Testis (tissue), 2 donors: ENCODE data around the gene DNER.

Experiments
- POLR2A ChIP-seq: fragments of 450-650 bp; IDR thresholded peaks from one replicate; pipeline ENCODE4 v1.6.1; 2017; ENCODE audit warnings: antibody characterized with exemption, mild to moderate bottlenecking, moderate library complexity
- TF ChIP-seq, protein P1 (sequence below), 3 experiments: fragments of 450-650 bp in 2 of 3; fragments of 200-600 bp in 1 of 3; sonication (generic) in 1 of 3; IDR thresholded peaks; one replicate each; pipeline ENCODE4 v1.5.1; 2016 to 2019; ENCODE audit warnings: antibody characterized with exemption in 3 of 3, mild to moderate bottlenecking in 2 of 3, moderate library complexity in 1 of 3

DNA sequence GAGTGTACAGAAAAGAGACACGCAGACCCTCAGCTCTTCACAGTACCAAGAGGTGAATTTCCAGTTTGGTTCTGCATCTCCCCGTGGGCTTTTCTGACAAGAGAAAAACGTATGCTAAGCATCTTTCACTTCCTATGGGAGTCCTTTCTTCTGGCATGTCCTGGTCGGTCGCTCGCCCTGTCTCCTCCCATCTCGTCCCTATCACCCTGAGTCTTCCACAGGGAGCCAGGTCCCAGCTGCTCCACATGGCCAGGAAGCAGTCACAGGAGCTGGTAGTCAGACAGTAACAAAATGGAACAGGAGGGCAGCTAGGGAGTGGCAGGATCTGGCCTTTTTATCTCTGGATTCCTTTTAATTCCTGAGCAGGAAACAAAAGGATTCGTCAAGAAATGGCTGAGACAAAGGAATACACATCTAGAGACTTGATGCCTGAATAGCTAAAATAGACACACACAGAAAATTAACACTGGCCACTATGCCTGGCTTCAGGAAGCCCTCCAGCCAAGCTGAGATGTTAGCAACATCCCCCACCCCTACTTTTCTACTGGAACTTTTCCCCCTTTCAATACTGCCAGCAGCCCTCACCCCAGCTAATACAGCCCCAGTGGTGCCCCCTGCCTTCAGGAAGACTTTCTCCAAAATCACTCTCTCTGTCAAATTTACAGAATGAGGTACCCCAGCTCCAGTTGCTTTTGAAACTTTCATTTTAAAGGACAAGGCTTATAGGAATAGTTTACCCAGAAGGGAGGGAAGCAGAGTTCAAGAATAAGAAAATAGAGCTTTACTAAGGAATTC, 136.1 kb downstream of the DNER start:
- TF ChIP-seq, protein P1, sequence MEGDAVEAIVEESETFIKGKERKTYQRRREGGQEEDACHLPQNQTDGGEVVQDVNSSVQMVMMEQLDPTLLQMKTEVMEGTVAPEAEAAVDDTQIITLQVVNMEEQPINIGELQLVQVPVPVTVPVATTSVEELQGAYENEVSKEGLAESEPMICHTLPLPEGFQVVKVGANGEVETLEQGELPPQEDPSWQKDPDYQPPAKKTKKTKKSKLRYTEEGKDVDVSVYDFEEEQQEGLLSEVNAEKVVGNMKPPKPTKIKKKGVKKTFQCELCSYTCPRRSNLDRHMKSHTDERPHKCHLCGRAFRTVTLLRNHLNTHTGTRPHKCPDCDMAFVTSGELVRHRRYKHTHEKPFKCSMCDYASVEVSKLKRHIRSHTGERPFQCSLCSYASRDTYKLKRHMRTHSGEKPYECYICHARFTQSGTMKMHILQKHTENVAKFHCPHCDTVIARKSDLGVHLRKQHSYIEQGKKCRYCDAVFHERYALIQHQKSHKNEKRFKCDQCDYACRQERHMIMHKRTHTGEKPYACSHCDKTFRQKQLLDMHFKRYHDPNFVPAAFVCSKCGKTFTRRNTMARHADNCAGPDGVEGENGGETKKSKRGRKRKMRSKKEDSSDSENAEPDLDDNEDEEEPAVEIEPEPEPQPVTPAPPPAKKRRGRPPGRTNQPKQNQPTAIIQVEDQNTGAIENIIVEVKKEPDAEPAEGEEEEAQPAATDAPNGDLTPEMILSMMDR (IDR thresholded peaks at IDR 0.05): no peak
- no peak for TF ChIP-seq POLR2A
